RWPE1 (cell line): ENCODE results near the gene OGFOD2.
"Not testable (repeated sequence)": the region's sequence is repeated elsewhere in the genome, so short reads cannot be mapped to it uniquely, and the experiment has no call there.

Experiments used
- CTCF ChIA-PET: fragments of 350-600 bp; sonication (Branson Sonifier 250); formaldehyde crosslinking; extraction: SDS; loops from one replicate; lab custom pipeline; 2021; lab: Yijun Ruan, JAX
- POLR2A ChIA-PET: fragments of 400-600 bp; formaldehyde crosslinking; extraction: SDS; loops from one replicate; lab custom pipeline; 2020; ENCODE audit warnings: antibody characterized with exemption; ENCODE audit not compliant: low non-redundant PET; lab: Yijun Ruan, JAX
- DNase-seq: peaks from one replicate; pipeline ENCODE4 v3.0.0; 2012; ENCODE audit warnings: low spot score
- H3K27ac ChIP-seq: fragments of 450-650 bp; 2 replicates; pipeline ENCODE4 v1.5.1; 2017
- TF ChIP-seq, protein P1 (sequence below): fragments of 450-650 bp; conservative IDR thresholded peaks from 2 replicates; pipeline ENCODE4 v1.5.1; 2017; ENCODE audit warnings: low read depth, mild to moderate bottlenecking

OGFOD2 gene

DNA sequence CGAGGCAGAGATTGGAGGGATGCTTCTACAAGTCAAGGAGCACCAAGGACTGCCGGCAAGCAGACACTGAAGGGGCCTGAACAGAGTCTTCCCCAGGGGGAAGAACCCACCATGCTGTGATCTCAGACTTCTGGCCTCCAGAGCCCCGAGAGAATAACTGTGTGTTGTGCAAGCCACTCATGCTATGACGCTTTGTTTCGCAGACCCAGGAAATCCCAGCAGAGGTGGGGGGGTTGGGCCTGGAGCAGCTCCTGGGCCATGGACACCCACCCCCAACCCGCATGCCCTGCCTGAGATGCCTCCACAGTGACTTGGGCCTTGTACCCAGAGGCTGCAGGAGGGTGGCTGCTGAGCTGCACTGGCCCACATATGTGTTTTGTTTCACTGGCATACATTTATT lies 36.7 kb downstream of the OGFOD2 start:
- no peak for DNase-seq
- TF ChIP-seq, protein P1, sequence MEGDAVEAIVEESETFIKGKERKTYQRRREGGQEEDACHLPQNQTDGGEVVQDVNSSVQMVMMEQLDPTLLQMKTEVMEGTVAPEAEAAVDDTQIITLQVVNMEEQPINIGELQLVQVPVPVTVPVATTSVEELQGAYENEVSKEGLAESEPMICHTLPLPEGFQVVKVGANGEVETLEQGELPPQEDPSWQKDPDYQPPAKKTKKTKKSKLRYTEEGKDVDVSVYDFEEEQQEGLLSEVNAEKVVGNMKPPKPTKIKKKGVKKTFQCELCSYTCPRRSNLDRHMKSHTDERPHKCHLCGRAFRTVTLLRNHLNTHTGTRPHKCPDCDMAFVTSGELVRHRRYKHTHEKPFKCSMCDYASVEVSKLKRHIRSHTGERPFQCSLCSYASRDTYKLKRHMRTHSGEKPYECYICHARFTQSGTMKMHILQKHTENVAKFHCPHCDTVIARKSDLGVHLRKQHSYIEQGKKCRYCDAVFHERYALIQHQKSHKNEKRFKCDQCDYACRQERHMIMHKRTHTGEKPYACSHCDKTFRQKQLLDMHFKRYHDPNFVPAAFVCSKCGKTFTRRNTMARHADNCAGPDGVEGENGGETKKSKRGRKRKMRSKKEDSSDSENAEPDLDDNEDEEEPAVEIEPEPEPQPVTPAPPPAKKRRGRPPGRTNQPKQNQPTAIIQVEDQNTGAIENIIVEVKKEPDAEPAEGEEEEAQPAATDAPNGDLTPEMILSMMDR, result no peak
- H3K27ac ChIP-seq, result no peak overlapping the region
- POLR2A ChIA-PET, result no interaction called here
- CTCF ChIA-PET, result no interaction called here

DNA sequence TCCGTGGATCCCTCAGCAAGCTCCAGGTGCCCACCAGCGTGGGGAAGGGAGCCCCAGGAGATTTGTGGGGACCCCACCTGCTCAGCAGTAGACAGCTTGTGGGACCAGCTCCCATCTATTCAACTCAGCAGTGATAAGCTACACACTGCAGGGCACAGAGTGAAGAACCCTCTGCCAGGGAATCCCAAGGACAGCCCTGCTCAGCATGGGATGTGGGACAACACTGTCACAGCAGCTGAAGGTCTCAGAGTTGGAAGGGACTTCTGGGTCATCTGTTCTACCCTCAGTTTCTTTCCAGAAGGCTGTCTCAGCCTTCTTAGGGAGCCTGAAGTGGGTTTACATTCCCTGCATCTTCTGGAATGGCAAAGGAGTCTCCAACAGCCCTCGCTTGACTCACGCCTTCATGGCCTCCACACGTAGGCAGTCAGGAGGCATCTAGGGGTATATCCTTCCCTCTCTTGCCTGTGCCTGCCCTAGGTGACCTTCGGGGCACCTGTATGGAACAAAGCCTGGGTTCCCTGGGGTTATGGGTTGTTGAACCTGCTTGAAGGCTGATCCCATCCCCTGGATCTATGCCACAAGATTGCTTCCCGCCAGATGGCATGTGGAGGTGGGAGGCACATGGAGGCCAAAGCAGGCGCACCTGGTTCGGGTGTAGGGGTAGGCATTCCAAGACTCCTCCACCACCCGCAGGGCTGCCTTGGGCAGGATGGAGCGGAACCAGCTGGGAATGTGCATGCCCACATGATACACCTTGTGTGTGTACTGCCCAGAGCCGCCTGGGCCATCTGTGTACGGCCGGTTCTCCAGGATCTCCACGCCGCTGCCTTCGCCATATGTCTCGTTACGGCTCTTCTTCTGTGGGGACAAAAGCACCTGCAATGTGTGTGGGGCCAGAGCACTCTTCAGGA lies 38.4 kb downstream of the OGFOD2 start:
- TF ChIP-seq, protein P1, result no peak
- CTCF ChIA-PET, result no interaction called here
- DNase-seq, result no peak
- no peak overlapping the region for H3K27ac ChIP-seq
- POLR2A ChIA-PET, result no interaction called here

DNA sequence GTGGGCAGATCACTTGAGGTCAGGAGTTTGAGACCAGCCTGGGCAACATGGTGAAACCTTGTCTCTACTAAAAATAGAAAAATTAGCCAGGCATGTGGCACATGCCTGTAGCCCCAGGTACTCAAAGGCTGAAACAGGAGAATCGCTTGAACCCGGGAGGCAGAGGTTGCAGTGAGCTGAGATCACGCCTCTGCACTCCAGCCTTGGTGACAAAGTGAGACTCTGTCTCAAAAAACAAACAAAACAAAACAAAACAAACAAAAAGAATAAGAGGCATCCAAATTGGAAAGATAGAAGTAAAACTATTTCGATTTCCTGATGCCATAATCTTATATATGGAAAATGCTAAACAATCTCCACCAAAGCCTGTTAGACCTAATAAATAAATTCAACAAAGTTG lies 39.4 kb downstream of the OGFOD2 start:
- H3K27ac ChIP-seq, POLR2A ChIA-PET, DNase-seq: not testable (repeated sequence)
- CTCF ChIA-PET, result interaction anchor here (0.7 kb wide), 1 partner anchor 205 kb away, joined by 3 read pairs; no protein-coding TSS in a partner anchor

DNA sequence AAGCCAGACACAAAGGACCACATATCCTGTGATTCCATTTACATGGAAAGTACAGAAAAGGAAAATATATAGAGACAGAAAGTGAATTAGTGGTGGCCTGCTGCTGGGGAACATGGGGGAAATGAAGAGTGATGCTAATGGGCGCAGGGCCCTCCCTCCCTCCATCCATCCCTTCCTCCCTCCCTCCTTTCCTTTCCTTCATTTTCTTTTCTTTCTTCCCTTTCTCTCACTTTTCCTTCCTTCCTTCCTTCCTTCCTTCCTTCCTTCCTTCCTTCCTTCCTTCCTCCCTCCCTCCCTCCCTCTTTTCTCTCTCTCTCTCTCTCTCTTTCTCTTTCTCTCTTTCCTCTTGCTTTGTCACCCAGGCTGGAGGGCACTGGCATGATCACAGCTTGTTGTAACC lies 42.7 kb downstream of the OGFOD2 start:
- CTCF ChIA-PET, result interaction anchor here (0.6 kb wide), 1 partner anchor 142 kb away, joined by 6 read pairs; no protein-coding TSS in a partner anchor
- TF ChIP-seq, protein P1, result no peak
- DNase-seq, result no peak
- no peak overlapping the region for H3K27ac ChIP-seq
- POLR2A ChIA-PET, result no interaction called here

DNA sequence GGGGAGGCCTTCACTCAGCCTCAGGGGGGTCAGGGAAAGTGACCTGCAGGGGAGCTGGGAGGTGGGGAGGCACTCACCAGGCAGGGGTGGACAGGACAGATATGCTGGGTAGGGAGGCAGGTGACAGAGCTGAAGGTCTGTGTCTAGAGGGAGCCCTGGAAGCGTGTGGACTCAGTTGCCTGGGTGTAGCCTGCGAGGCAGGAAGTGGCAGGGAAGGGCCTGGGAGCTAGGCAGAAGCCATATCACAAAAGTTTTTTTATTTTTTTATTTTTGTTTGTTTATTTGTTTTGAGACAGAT lies 44.7 kb downstream of the OGFOD2 start:
- ChIA-PET CTCF (interaction anchor here (1.4 kb wide), 1 partner anchor 11 kb away, joined by 4 read pairs; no protein-coding TSS in a partner anchor), POLR2A (interaction anchor here (0.8 kb wide), 1 partner anchor 37 kb away, joined by 3 read pairs; no protein-coding TSS in a partner anchor)
- no peak for DNase-seq
- H3K27ac ChIP-seq, result peak overlapping the region; percentile 32
- TF ChIP-seq, protein P1, result no peak

DNA sequence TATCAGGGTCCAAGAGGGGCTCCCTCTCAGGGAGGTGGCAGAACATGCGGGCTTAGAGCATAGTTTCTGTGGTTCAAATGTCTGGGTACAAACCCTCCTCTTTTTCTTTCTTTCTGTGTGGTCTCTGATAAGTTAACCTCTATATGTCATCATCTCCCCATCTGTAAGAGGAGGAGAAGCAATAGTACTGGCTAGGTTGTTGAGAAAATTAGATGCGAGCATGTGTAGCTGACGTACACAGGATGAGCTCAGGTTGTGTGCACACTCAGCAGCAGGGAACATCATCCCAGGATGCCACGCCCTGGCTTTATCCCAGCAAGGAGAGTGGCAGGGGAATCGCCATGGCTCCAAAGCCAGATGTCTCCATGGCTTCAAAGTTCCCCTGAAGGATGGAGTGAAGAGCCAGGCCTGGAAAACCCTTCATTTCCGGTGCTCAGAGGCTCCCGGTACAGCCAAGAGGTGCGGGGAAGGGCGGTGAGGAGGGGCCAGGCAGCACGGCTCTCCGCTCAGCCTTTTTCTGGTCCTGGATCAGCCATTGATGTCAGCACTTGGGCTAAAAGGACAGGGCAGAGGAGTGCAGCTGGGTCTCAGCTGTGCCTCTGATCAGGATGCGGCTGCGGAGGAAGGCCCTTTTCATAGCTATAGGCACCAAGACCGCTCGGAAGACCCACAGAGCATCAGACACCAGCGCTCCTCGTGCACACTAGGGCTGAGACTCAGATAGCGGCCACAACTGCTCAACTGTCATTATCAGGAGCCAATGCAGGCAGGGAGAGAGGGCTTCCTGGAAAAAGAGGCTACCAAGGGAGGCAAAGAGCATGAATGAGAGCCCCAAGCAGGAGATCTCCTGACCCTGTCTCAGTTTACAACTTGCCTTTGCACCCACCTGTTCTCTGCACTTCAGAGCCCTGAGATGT lies 46.9 kb downstream of the OGFOD2 start:
- TF ChIP-seq, protein P1, result no peak
- CTCF ChIA-PET, result interaction anchor here (0.6 to 1.2 kb wide), 2 partner anchors 14 to 42 kb away, joined by 4 read pairs; no protein-coding TSS in a partner anchor
- no peak for DNase-seq
- POLR2A ChIA-PET, result no interaction called here
- no peak overlapping the region for H3K27ac ChIP-seq
